GM23338 (cell line): ENCODE results near the gene MXRA7. TPM values are rescaled to one million over a fixed set of nuclear protein-coding genes. Genes with fewer than 3 reads are reported as not detected.

Experiments used
- ATAC-seq: fragments of 200-7000 bp; cut with Tn5 transposase; 3 replicates; pipeline ENCODE4 v1.9.1; 2020
- DNase-seq: peaks from one replicate; pipeline ENCODE4 v3.0.0-alpha.2; 2015; ENCODE audit warnings: low spot score
- H2AFZ ChIP-seq: fragments of 200-600 bp; sonication (generic); 2 replicates; pipeline ENCODE4 v1.8.0; 2016; ENCODE audit warnings: antibody characterized with exemption, mild to moderate bottlenecking, moderate library complexity
- H3F3A ChIP-seq: fragments of 200-600 bp; sonication (generic); replicated peaks from 2 replicates; pipeline ENCODE4 v1.8.0; 2017; ENCODE audit warnings: antibody characterized with exemption, mixed run types, low read depth
- H3K27ac ChIP-seq: fragments of 200-600 bp; sonication (generic); 2 replicates; pipeline ENCODE4 v1.6.1; 2016; ENCODE audit warnings: low read depth
- H3K27me3 ChIP-seq: fragments of 200-600 bp; sonication (generic); 2 replicates; pipeline ENCODE4 v1.8.0; 2016; ENCODE audit warnings: mild to moderate bottlenecking, mixed run types, moderate library complexity; ENCODE audit not compliant: insufficient read depth
- H3K36me3 ChIP-seq: fragments of 200-600 bp; sonication (generic); 2 replicates; pipeline ENCODE4 v1.8.0; 2016; ENCODE audit warnings: mild to moderate bottlenecking; ENCODE audit not compliant: insufficient read depth
- H3K4me1 ChIP-seq: fragments of 200-600 bp; sonication (generic); 2 replicates; pipeline ENCODE4 v1.8.0; 2016; ENCODE audit warnings: mild to moderate bottlenecking, moderate library complexity; ENCODE audit not compliant: insufficient read depth
- H3K4me2 ChIP-seq: fragments of 200-600 bp; sonication (generic); 2 replicates; pipeline ENCODE4 v1.7.1; 2017; ENCODE audit warnings: mixed run types
- H3K4me3 ChIP-seq: fragments of 200-600 bp; sonication (generic); 2 replicates; pipeline ENCODE4 v1.6.1; 2016; ENCODE audit warnings: mixed run types
- H3K79me2 ChIP-seq: fragments of 200-600 bp; sonication (generic); replicated peaks from 2 replicates; pipeline ENCODE4 v1.8.0; 2017; ENCODE audit warnings: mild to moderate bottlenecking; ENCODE audit not compliant: insufficient read depth
- H3K9me2 ChIP-seq: fragments of 200-600 bp; sonication (generic); 2 replicates; pipeline ENCODE4 v1.8.0; 2017; ENCODE audit not compliant: insufficient read depth
- H4K20me1 ChIP-seq: fragments of 200-600 bp; sonication (generic); replicated peaks from 2 replicates; pipeline ENCODE4 v1.8.0; 2017; ENCODE audit warnings: mild to moderate bottlenecking; ENCODE audit not compliant: insufficient read depth
- H3K27ac Mint-ChIP-seq: 2 replicates; pipeline ENCODE4 v1.8.0; 2020; ENCODE audit warnings: inconsistent platforms, mild to moderate bottlenecking, moderate library complexity, mixed read lengths
- H3K27me3 Mint-ChIP-seq: 3 replicates; pipeline ENCODE4 v1.8.0; 2022; ENCODE audit warnings: low read depth, mild to moderate bottlenecking, moderate library complexity, mixed read lengths, inconsistent platforms; ENCODE audit not compliant: insufficient read depth, poor library complexity
- H3K36me3 Mint-ChIP-seq: 3 replicates; pipeline ENCODE4 v1.8.0; 2021; ENCODE audit warnings: low read depth, mild to moderate bottlenecking, inconsistent platforms, moderate library complexity, mixed read lengths
- H3K4me1 Mint-ChIP-seq: 3 replicates; pipeline ENCODE4 v1.8.0; 2020; ENCODE audit warnings: mild to moderate bottlenecking, inconsistent platforms, mixed read lengths
- H3K4me3 Mint-ChIP-seq: 3 replicates; pipeline ENCODE4 v1.8.0; 2021; ENCODE audit warnings: moderate library complexity, mild to moderate bottlenecking, inconsistent platforms, mixed read lengths
- H3K9me3 Mint-ChIP-seq: 3 replicates; pipeline ENCODE4 v1.8.0; 2020; ENCODE audit warnings: moderate library complexity, mild to moderate bottlenecking, inconsistent platforms, mixed read lengths
- EZH2 ChIP-seq: fragments of 200-600 bp; sonication (generic); IDR thresholded peaks from one replicate; pipeline ENCODE4 v1.8.0; 2017; ENCODE audit warnings: antibody characterized with exemption, mild to moderate bottlenecking, low read depth; ENCODE audit not compliant: unreplicated experiment
- EZH2phosphoT487 ChIP-seq: fragments of 200-600 bp; sonication (generic); IDR thresholded peaks from one replicate; pipeline ENCODE4 v1.8.1; 2018; ENCODE audit warnings: antibody characterized with exemption; ENCODE audit not compliant: unreplicated experiment
- JUNB ChIP-seq: IDR thresholded peaks from one replicate; pipeline ENCODE4 v1.6.1; 2016; ENCODE audit warnings: antibody characterized with exemption; ENCODE audit not compliant: unreplicated experiment
- POLR2AphosphoS5 ChIP-seq: IDR thresholded peaks from 2 replicates; pipeline ENCODE4 v1.6.1; 2016; ENCODE audit warnings: antibody characterized with exemption, low read depth
- ZNF114 ChIP-seq: fragments of 250-450 bp; sonication (Bioruptor Pico); IDR thresholded peaks from 2 replicates; pipeline ENCODE4 v1.5.0; 2020; ENCODE audit warnings: mild to moderate bottlenecking, moderate library complexity
- ZNF462 ChIP-seq: fragments of 250-450 bp; sonication (Bioruptor Pico); IDR thresholded peaks from 2 replicates; pipeline ENCODE4 v1.5.0; 2020; ENCODE audit warnings: mild to moderate bottlenecking, moderate library complexity
- polyA plus RNA-seq: library from polyadenylated mRNA; unstranded; fragments of >200 nt; fragmentation: Nextera tagmentation; extraction: Ambion mirVana; gene quantifications from 2 replicates; pipeline ENCODE4 v1.2.1, GENCODE V29; 2016
- total RNA-seq: library from RNA; depleted of rRNA; stranded (reverse); fragments of >200 nt; shearing (Covaris generic); gene quantifications from 2 replicates; pipeline ENCODE4 v1.2.3, GENCODE V29; 2014

The MXRA7 gene
- total and polyA plus RNA-seq, 2 experiments from 2014 or later: 12.1 to 46.6 TPM

DNA sequence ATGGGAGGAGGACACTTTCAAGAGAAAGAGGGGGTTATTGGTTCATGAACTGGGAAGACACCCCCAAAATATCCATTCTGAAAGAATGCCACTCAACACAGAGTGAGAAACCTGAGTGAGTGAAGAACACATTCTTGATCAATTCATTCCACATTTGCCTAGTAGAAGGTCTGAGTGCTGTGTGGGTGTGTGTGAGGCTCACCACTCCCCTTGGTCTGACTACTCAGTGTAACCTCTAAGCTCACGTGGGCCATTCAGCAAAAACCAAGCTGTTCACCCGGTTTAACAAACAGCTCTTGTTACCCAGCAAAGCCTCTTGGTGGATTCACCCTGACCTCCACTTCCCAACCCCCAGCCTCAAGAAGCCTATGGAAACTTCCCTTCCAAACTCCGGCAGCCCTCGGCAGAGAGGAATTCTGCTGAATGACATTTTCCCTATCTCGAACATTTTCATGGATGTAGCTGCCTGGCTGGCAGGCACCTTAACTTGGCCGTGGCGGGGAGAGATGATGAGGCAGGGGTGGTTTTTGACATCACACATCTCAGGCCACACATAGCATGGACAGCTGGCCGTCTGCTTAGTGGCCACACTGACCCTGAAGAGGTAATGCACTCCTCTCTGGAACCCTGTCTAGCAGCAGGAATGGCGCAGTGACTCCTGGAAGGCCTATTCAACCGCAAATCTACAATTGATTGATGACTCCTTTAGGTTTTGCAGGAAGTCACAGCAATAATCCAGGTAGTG lies 78.8 kb downstream of the MXRA7 start:
- H3K27ac ChIP-seq: no peak overlapping the region
- DNase-seq: no peak
- H2AFZ ChIP-seq: no peak overlapping the region; the same call in 1 of the 2 replicates
- no peak for ATAC-seq
- no peaks in the 10 kb centered on the region for H3K9me2 ChIP-seq
- H3K4me3 ChIP-seq: no peak overlapping the region
- TF ChIP-seq ZNF114 (CRISPR knock-in tag) (no peak), JUNB (no peak), POLR2AphosphoS5 (no peak), EZH2 (no peak), EZH2phosphoT487 (no peak), ZNF462 (CRISPR knock-in tag) (no peak)
- H3K4me1 ChIP-seq: peaks cover 5% of the 10 kb centered on the region
- no peaks in the 10 kb centered on the region for H3K36me3 ChIP-seq
- H3K4me1 Mint-ChIP-seq: peaks cover 18% of the 10 kb centered on the region
- H3F3A ChIP-seq: no peaks in the 10 kb centered on the region
- no peak overlapping the region for H3K4me2 ChIP-seq
- H3K9me3 Mint-ChIP-seq: no peaks in the 10 kb centered on the region
- no peaks in the 10 kb centered on the region for H3K36me3 Mint-ChIP-seq
- H3K4me3 Mint-ChIP-seq: no peak overlapping the region
- peaks cover 10% of the 10 kb centered on the region for H3K27me3 Mint-ChIP-seq
- H4K20me1 ChIP-seq: no peaks in the 10 kb centered on the region
- H3K27ac Mint-ChIP-seq: no peak overlapping the region; the same call in 1 of the 2 replicates
- H3K27me3 ChIP-seq: no peaks in the 10 kb centered on the region
- H3K79me2 ChIP-seq: no peaks in the 10 kb centered on the region
